Mesenchymal stem cell (in vitro differentiated cells and primary cell): Measurements from ENCODE around the gene DNAJC5G.
A peak's percentile ranks its signal among the peaks of the same experiment; 100 is the strongest.

Experiments used
- DNase-seq: peaks from one replicate; pipeline ENCODE4 v3.0.0-alpha.2; 2013
- H2AFZ ChIP-seq: one replicate; pipeline ENCODE4 v1.6.1; 2013; ENCODE audit warnings: low read depth, mild to moderate bottlenecking, control low read depth, inconsistent platforms, low read length, moderate library complexity
- H2AK5ac ChIP-seq: 2 replicates; pipeline ENCODE4 v1.6.1; 2013; ENCODE audit warnings: low read length, moderate library complexity, mild to moderate bottlenecking, inconsistent platforms; ENCODE audit not compliant: severe bottlenecking
- H2BK120ac ChIP-seq: one replicate; pipeline ENCODE4 v1.6.1; 2013; ENCODE audit warnings: low read depth, mild to moderate bottlenecking, inconsistent platforms, low read length, moderate library complexity
- H2BK12ac ChIP-seq, 2 experiments: one replicate each; pipeline ENCODE4 v1.6.1; 2013; ENCODE audit warnings: inconsistent platforms in 2 of 2, low read length in 2 of 2, mild to moderate bottlenecking in 2 of 2, moderate library complexity in 2 of 2, control low read depth in 1 of 2
- H2BK15ac ChIP-seq: one replicate; pipeline ENCODE4 v1.6.1; 2013; ENCODE audit warnings: mild to moderate bottlenecking, low read depth, inconsistent platforms; ENCODE audit not compliant: poor library complexity, severe bottlenecking
- H2BK5ac ChIP-seq: 2 replicates; pipeline ENCODE4 v1.6.1; 2013; ENCODE audit warnings: low read depth, mild to moderate bottlenecking, low read length, control low read depth, inconsistent platforms; ENCODE audit not compliant: poor library complexity, severe bottlenecking
- H3K14ac ChIP-seq, 2 experiments: one replicate each; pipeline ENCODE4 v1.6.1; 2013; ENCODE audit warnings: inconsistent platforms in 2 of 2, low read length in 2 of 2, control low read depth in 1 of 2, mild to moderate bottlenecking in 1 of 2, moderate library complexity in 1 of 2
- H3K18ac ChIP-seq, 2 experiments: one replicate each; pipeline ENCODE4 v1.6.1; 2013; ENCODE audit warnings: inconsistent platforms in 2 of 2, low read length in 2 of 2, control low read depth in 1 of 2, low read depth in 1 of 2, mild to moderate bottlenecking in 1 of 2
- H3K23ac ChIP-seq, 2 experiments: one replicate each; pipeline ENCODE4 v1.6.1; 2013; ENCODE audit warnings: inconsistent platforms in 2 of 2, low read length in 2 of 2, mild to moderate bottlenecking in 2 of 2, moderate library complexity in 2 of 2, control low read depth in 1 of 2
- H3K27ac ChIP-seq: 2 replicates; pipeline ENCODE4 v1.5.1; 2013; ENCODE audit warnings: mild to moderate bottlenecking, moderate library complexity, low read length, control low read depth, inconsistent platforms; ENCODE audit not compliant: poor library complexity, severe bottlenecking
- H3K27me3 ChIP-seq, 2 experiments: 2 replicates each; pipeline versions ENCODE4 v1.6.1 to v1.7.0; 2013; ENCODE audit warnings: low read length in 2 of 2, mild to moderate bottlenecking in 2 of 2, moderate library complexity in 2 of 2, control low read depth in 1 of 2, inconsistent platforms in 1 of 2; ENCODE audit not compliant: control insufficient read depth in 1 of 2, insufficient read depth in 1 of 2
- H3K36me3 ChIP-seq, 2 experiments: 2 replicates each; pipeline versions ENCODE4 v1.6.1 to v1.7.0; 2013; ENCODE audit warnings: low read length in 2 of 2, control low read depth in 1 of 2, inconsistent platforms in 1 of 2, low read depth in 1 of 2, mild to moderate bottlenecking in 1 of 2; ENCODE audit not compliant: insufficient read depth in 2 of 2, control insufficient read depth in 1 of 2
- H3K4ac ChIP-seq, 2 experiments: one replicate each; pipeline ENCODE4 v1.6.1; 2013; ENCODE audit warnings: inconsistent platforms in 2 of 2, low read length in 2 of 2, mild to moderate bottlenecking in 2 of 2, moderate library complexity in 2 of 2, control low read depth in 1 of 2, low read depth in 1 of 2
- H3K4me1 ChIP-seq: 2 replicates; pipeline ENCODE4 v1.6.1; 2013; ENCODE audit warnings: low read depth, low read length, control low read depth; ENCODE audit not compliant: control insufficient read depth, insufficient read depth
- H3K4me2 ChIP-seq: 2 replicates; pipeline ENCODE4 v1.6.1; 2013; ENCODE audit warnings: low read length, mild to moderate bottlenecking, inconsistent platforms; ENCODE audit not compliant: poor library complexity, severe bottlenecking
- H3K4me3 ChIP-seq, 2 experiments: 2 replicates each; pipeline versions ENCODE4 v1.5.1 to v1.7.0; 2013; ENCODE audit warnings: low read length in 2 of 2, mild to moderate bottlenecking in 2 of 2, control low read depth in 1 of 2, low read depth in 1 of 2; ENCODE audit not compliant: insufficient read depth in 1 of 2
- H3K79me1 ChIP-seq: replicated peaks from 2 replicates; pipeline ENCODE4 v1.6.1; 2013; ENCODE audit warnings: mild to moderate bottlenecking, control low read depth, low read length, inconsistent platforms; ENCODE audit not compliant: poor library complexity, severe bottlenecking
- H3K9ac ChIP-seq: 2 replicates; pipeline ENCODE4 v1.7.0; 2013; ENCODE audit warnings: mild to moderate bottlenecking, low read length, moderate library complexity
- H3K9me3 ChIP-seq: 2 replicates; pipeline ENCODE4 v1.7.0; 2013; ENCODE audit warnings: mild to moderate bottlenecking, low read length; ENCODE audit not compliant: control insufficient read depth
- H4K8ac ChIP-seq: one replicate; pipeline ENCODE4 v1.6.1; 2013; ENCODE audit warnings: inconsistent platforms, mild to moderate bottlenecking, low read length, moderate library complexity
- H4K91ac ChIP-seq: one replicate; pipeline ENCODE4 v1.6.1; 2013; ENCODE audit warnings: mild to moderate bottlenecking, low read length, inconsistent platforms
- WGBS: methylation state at CpG from one replicate; pipeline ENCODE4 v1.1.7; 2013; ENCODE audit warnings: mixed read lengths; 5-methylcytosine and 5-hydroxymethylcytosine counted together

DNAJC5G gene

GRCh38 chr2:27303093-27304025 is 28.1 kb downstream of the DNAJC5G start:
- Histone ChIP-seq H3K4me1 (peaks cover 14% of the 10 kb centered on the region), H3K4me2 (no peak overlapping the region), H3K18ac (no peak overlapping the region), H2BK15ac (no peak overlapping the region), H3K4ac (no peak overlapping the region), H3K14ac (no peak overlapping the region), H3K9me3 (peaks cover 6% of the 10 kb centered on the region), H4K8ac (peak overlapping the region; percentile 4), H2AFZ (no peak overlapping the region), H3K27me3 (peaks cover 46 to 51% of the 10 kb centered on the region in 2 experiments), H4K91ac (no peak overlapping the region), H3K27ac (no peak overlapping the region), H3K79me1 (no peaks in the 10 kb centered on the region), H2BK5ac (no peak overlapping the region), H3K9ac (peak overlapping the region; percentile 55), H2BK12ac (no peak overlapping the region), H2BK120ac (no peak overlapping the region), H3K23ac (no peak overlapping the region), H2AK5ac (no peak overlapping the region), H3K36me3 (no peaks in the 10 kb centered on the region), H3K4me3 (peak overlapping the region in 1 of 2 experiments; percentile 65)
- WGBS = 51% methylated on average over 23 of the region's 25 CpGs
- DNase-seq = peak; percentile 74

GRCh38 chr2:27304488-27305240 is 29.4 kb downstream of the DNAJC5G start:
- H2AK5ac ChIP-seq = no peak overlapping the region
- no peak overlapping the region for H2BK12ac ChIP-seq

GRCh38 chr2:27305516-27305915 is 30.3 kb downstream of the DNAJC5G start:
- H3K79me1 ChIP-seq = no peaks in the 10 kb centered on the region
- H3K18ac ChIP-seq = no peak overlapping the region
- no peak overlapping the region for H2AFZ ChIP-seq
- no peak overlapping the region for H2AK5ac ChIP-seq
- H2BK15ac ChIP-seq = no peak overlapping the region
- no peak overlapping the region for H2BK5ac ChIP-seq
- H2BK12ac ChIP-seq = no peak overlapping the region
- peaks cover 16% of the 10 kb centered on the region for H3K4me1 ChIP-seq
- H4K91ac ChIP-seq = no peak overlapping the region
- H3K23ac ChIP-seq = no peak overlapping the region
- no peak overlapping the region for H2BK120ac ChIP-seq
- peaks cover 6% of the 10 kb centered on the region for H3K9me3 ChIP-seq
- H3K27me3 ChIP-seq = peaks cover 43 to 48% of the 10 kb centered on the region in 2 experiments
- no peak overlapping the region for H3K14ac ChIP-seq
- no peak for DNase-seq
- peaks cover 6 to 17% of the 10 kb centered on the region in 2 experiments for H3K36me3 ChIP-seq
- H3K4me3 ChIP-seq = no peak overlapping the region
- no peak overlapping the region for H3K4ac ChIP-seq
- no peak overlapping the region for H3K9ac ChIP-seq
- no peak overlapping the region for H3K27ac ChIP-seq
- WGBS = 94% methylated on average over 16 of the region's 16 CpGs
- H4K8ac ChIP-seq = no peak overlapping the region
- H3K4me2 ChIP-seq = no peak overlapping the region

More at GRCh38 chr2:27304488-27305240, 29.4 kb downstream of the DNAJC5G start:
- H3K4me1 ChIP-seq = peaks cover 16% of the 10 kb centered on the region
- H3K23ac ChIP-seq = no peak overlapping the region
- DNase-seq = no peak
- no peak overlapping the region for H4K91ac ChIP-seq
- no peak overlapping the region for H3K18ac ChIP-seq
- no peak overlapping the region for H3K4me2 ChIP-seq
- H2BK15ac ChIP-seq = no peak overlapping the region
- H2BK5ac ChIP-seq = no peak overlapping the region
- no peak overlapping the region for H3K27ac ChIP-seq
- H3K9ac ChIP-seq = no peak overlapping the region
- no peaks in the 10 kb centered on the region for H3K79me1 ChIP-seq
- H4K8ac ChIP-seq = no peak overlapping the region
- peaks cover 43 to 48% of the 10 kb centered on the region in 2 experiments for H3K27me3 ChIP-seq
- H3K4me3 ChIP-seq = no peak overlapping the region
- no peak overlapping the region for H2BK120ac ChIP-seq
- H3K14ac ChIP-seq = no peak overlapping the region
- H2AFZ ChIP-seq = no peak overlapping the region
- peak overlapping the region in 1 of 2 experiments; percentile 2 for H3K4ac ChIP-seq
- WGBS = 86% methylated on average over 12 of the region's 13 CpGs
- peaks cover 6% of the 10 kb centered on the region for H3K9me3 ChIP-seq
- peaks cover 1 to 11% of the 10 kb centered on the region in 2 experiments for H3K36me3 ChIP-seq

GRCh38 chr2:27306136-27306535 is 30.9 kb downstream of the DNAJC5G start:
- peaks cover 16% of the 10 kb centered on the region for H3K4me1 ChIP-seq
- no peak overlapping the region for H4K91ac ChIP-seq
- no peaks in the 10 kb centered on the region for H3K79me1 ChIP-seq
- H3K27me3 ChIP-seq = peaks cover 43 to 48% of the 10 kb centered on the region in 2 experiments
- WGBS = 59% methylated on average over 24 of the region's 26 CpGs
- H2BK12ac ChIP-seq = no peak overlapping the region
- H2BK120ac ChIP-seq = no peak overlapping the region
- peaks cover 6 to 19% of the 10 kb centered on the region in 2 experiments for H3K36me3 ChIP-seq
- no peak overlapping the region for H3K14ac ChIP-seq
- H3K4ac ChIP-seq = no peak overlapping the region
- no peak overlapping the region for H2AFZ ChIP-seq
- H2BK5ac ChIP-seq = no peak overlapping the region
- no peak overlapping the region for H2BK15ac ChIP-seq
- no peak overlapping the region for H3K9ac ChIP-seq
- peaks cover 6% of the 10 kb centered on the region for H3K9me3 ChIP-seq
- H2AK5ac ChIP-seq = no peak overlapping the region
- H4K8ac ChIP-seq = no peak overlapping the region
- H3K27ac ChIP-seq = no peak overlapping the region
- H3K23ac ChIP-seq = no peak overlapping the region
- H3K4me3 ChIP-seq = no peak overlapping the region
- H3K4me2 ChIP-seq = no peak overlapping the region
- H3K18ac ChIP-seq = no peak overlapping the region
- DNase-seq = no peak
